SK-N-DZ (cell line): Measurements from ENCODE around the gene SYT6.

Experiments
- DNase-seq: peaks from one replicate; pipeline ENCODE4 v3.0.0-alpha.2; 2015; ENCODE audit warnings: low spot score

The SYT6 gene

DNA sequence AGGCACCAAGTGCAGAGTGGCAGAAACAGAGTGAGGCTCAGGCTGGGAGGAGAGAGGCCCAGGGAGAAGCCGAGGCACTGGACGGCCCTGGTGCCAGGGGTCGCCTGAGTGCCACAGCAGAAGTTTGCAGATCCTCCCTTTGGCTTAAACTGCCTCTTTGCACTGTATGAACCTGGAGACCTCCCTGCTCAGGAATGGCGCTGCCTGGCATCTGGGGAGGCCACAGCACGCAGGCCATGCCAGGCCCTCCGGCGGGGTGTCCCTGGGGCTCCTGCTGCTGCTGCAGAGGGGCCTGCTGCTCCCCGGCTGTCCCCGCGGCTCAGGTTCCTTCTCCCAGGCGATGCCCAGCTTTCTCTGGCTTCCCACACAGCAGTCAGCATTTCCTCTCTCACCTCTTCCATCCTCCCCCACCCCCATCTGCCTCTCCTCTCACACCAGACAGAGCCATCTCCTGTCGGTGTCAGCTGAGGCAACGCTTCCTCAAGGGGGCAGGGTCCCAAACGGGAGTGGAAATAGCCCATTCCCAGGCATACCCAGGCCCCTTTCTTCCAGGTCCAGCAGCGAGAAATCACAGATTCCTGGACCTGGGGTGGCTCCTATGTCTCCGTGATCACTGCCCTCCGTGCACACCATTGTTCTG lies 35.2 kb downstream of the SYT6 start:
- DNase-seq = no peak

GRCh38 chr1:114117654-114118053 lies 36.0 kb downstream of the SYT6 start:
- DNase-seq = no peak

GRCh38 chr1:114116086-114116485 lies 37.6 kb downstream of the SYT6 start:
- no peak for DNase-seq

GRCh38 chr1:114114185-114115094 lies 39.2 kb downstream of the SYT6 start:
- DNase-seq = no peak

GRCh38 chr1:114113411-114114184 lies 40.1 kb downstream of the SYT6 start:
- DNase-seq = no peak

GRCh38 chr1:114112775-114113174 lies 40.9 kb downstream of the SYT6 start:
- DNase-seq = no peak

GRCh38 chr1:114111731-114112641 lies 41.7 kb downstream of the SYT6 start:
- DNase-seq = no peak

- no peak for DNase-seq
Measured at GRCh38 chr1:114109981-114110380, 43.7 kb downstream of the SYT6 start.

DNA sequence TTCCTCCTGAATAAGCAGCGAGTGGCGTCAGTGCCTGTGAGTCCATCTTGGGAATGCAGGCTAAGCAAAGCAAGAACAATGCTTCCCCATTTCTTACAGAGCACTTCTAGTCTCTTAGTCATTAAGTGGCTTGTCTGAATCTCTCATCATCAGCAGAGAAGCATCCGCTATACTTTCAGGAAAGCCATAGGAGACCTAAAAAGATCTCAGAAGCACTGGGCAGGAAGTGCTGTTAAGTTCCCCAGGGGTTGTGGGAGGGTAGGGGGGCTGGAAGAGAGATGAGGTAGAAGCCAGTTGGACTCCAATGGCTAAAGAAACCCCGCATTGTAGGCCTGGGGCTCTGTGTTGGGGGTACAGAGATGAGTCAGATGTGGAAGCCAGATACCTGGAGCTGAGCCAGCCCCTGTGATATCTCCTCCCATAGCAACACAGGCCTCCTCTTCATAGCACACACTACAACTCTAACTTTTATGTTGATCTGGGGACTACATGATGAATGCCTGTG lies 44.9 kb downstream of the SYT6 start:
- DNase-seq = no peak

DNA sequence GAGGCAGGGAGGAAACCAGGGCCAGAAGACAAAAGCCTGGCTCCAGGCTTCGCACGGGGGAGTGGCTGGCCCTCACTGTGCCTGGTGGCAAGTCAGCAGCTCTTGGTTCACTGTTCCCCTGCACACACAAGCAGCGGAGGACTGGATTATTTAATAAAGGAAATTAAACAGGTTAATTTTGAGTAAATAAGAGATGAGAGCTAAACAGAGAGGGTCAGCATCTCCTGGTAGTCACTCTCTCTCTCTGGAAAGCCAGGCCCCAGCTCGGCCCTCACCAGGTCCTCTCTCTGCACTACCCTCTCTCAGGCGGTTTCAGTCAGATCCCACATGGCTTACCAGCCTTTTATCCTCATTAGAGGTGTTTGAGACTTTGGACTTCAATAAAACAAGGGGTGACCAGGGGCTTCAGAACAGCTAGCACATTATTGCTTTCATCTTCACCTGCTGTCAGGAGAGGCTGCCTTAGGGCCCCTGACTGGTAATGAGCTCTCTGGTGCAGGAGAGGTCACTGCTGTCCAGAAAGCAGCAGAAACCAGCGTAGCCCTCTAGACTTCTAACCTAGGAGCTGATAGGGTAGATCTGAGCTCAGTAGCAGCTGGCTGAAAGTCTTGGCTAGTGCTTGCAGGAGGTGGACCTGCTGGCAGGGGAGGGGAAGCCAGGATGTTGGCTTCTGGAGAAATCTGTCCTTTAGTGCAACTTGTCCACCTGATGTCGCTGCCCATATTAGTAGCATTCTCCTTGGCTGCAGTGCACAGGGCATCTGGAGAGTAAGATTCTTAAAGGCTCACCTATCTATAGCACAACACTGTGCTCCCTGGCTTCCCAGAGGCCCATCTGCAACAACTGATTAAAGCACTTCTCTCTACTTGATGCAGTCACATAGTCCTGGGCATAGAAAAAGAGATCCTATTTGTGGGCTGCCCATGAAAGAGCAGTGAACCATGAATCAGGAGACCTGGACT lies 45.9 kb downstream of the SYT6 start:
- DNase-seq = no peak

DNA sequence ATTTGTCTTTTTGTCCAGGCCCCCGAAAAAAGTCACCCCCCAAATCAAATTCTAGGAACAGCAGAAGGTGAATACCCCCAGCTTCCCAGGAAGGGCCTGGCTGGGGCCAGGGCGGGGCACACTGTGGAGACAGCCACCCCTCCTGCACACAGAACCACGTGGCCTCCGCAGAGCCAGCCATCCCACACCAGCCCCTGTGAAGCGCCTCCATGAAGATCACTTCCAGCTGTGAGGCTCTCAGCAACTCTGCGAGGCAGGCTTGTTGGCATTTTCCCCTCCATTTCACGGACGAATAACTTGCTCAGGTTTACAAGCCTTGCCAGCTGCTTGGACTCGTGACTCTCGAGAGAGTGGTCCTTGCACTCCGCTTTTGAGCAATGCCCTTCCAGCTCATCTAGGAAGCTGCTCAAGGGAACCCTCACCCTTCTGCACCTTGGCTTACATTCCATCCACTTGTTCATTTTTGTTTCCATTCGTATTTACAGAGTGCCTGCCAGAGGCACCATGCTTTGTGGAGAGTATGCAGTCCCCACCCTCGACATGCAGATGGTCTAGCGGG lies 48.2 kb downstream of the SYT6 start:
- DNase-seq = no peak

DNA sequence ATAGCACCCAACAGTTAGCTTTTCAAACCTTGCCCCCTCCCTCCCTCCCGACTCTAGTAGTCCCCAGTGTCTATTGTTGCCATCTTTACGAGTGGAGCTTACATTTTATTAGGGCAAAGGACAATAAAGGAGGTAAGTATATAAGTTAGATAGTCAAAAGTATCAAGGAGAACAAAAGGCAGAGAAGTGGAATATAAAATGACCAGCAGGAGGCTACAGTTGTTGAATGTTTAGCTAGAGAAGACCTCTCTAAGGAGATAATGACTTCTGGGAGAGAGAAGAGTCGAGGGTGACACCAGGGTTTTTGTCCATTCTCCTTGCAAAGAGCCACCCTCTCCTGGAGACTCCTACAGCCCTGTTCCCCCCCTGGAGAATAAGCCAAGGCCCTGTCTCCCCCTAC lies 48.7 kb downstream of the SYT6 start:
- DNase-seq = no peak

GRCh38 chr1:114103992-114104391 lies 49.7 kb downstream of the SYT6 start:
- DNase-seq = no peak

GRCh38 chr1:114102136-114102535 lies 51.5 kb downstream of the SYT6 start:
- no peak for DNase-seq

- DNase-seq = no peak
Measured at GRCh38 chr1:114100148-114100547, 53.5 kb downstream of the SYT6 start.

GRCh38 chr1:114099268-114099667 lies 54.4 kb downstream of the SYT6 start:
- no peak for DNase-seq

GRCh38 chr1:114097109-114097508 lies 56.6 kb downstream of the SYT6 start:
- DNase-seq = no peak

- no peak for DNase-seq
Measured at GRCh38 chr1:114094675-114095074, 59.0 kb downstream of the SYT6 start.

- DNase-seq = no peak
Measured at GRCh38 chr1:114094363-114094634, 59.4 kb downstream of the SYT6 start.
